ENCODE results near the gene TLK2.

GRCh38 chr17:62655656-62656055 lies 177.0 kb downstream of the TLK2 start:
- no peak for TF ChIP-seq CTCF (IDR thresholded peaks at IDR 0.05; ENCODE audit: low read length)
- TF ChIP-seq EZH2 (optimal IDR thresholded peaks at IDR 0.05; ENCODE audit: low read depth, low read length) = no peak
- no peak for TF ChIP-seq EZH2phosphoT487 (IDR thresholded peaks at IDR 0.05; ENCODE audit: low read length)
